Adipocyte (in vitro differentiated cells): ENCODE measurements around the gene TRIM29.

Experiments used
- DNase-seq: peaks from one replicate; pipeline ENCODE4 v3.0.0-alpha.2; 2015; ENCODE audit warnings: low read depth
- H3K27me3 ChIP-seq: replicated peaks from 2 replicates; pipeline ENCODE4 v1.7.0; 2013; ENCODE audit warnings: mild to moderate bottlenecking, low read length, moderate library complexity; ENCODE audit not compliant: control insufficient read depth, insufficient read depth
- H3K36me3 ChIP-seq: 2 replicates; pipeline ENCODE4 v1.7.0; 2013; ENCODE audit warnings: low read length, mild to moderate bottlenecking, moderate library complexity; ENCODE audit not compliant: control insufficient read depth, insufficient read depth, severe bottlenecking
- H3K4me1 ChIP-seq: 2 replicates; pipeline ENCODE4 v1.7.0; 2013; ENCODE audit warnings: mild to moderate bottlenecking, low read length, moderate library complexity; ENCODE audit not compliant: control insufficient read depth, insufficient read depth
- H3K4me3 ChIP-seq: 2 replicates; pipeline ENCODE4 v1.7.0; 2013; ENCODE audit warnings: mild to moderate bottlenecking, low read length, moderate library complexity
- H3K9ac ChIP-seq: 2 replicates; pipeline ENCODE4 v1.7.0; 2013; ENCODE audit warnings: mild to moderate bottlenecking, low read length, moderate library complexity
- H3K9me3 ChIP-seq: 2 replicates; pipeline ENCODE4 v1.7.0; 2013; ENCODE audit warnings: mild to moderate bottlenecking, low read length, moderate library complexity; ENCODE audit not compliant: control insufficient read depth

TRIM29 gene

GRCh38 chr11:120169981-120170698, 32.2 kb upstream of the TRIM29 start:
- H3K4me1 ChIP-seq, result peaks cover 9% of the 10 kb centered on the region
- H3K4me3 ChIP-seq, result no peak overlapping the region
- peaks cover under 1% of the 10 kb centered on the region for H3K9me3 ChIP-seq
- H3K9ac ChIP-seq, result no peak overlapping the region
- H3K27me3 ChIP-seq, result peaks cover 25% of the 10 kb centered on the region
- DNase-seq, result no peak
- no peaks in the 10 kb centered on the region for H3K36me3 ChIP-seq

- H3K27me3 ChIP-seq, result peaks cover 25% of the 10 kb centered on the region
- H3K4me3 ChIP-seq, result peak overlapping the region; percentile 71
- H3K36me3 ChIP-seq, result no peaks in the 10 kb centered on the region
- peak; percentile 78 for DNase-seq
- peaks cover 10% of the 10 kb centered on the region for H3K9me3 ChIP-seq
- H3K9ac ChIP-seq, result peak overlapping the region; percentile 58
- H3K4me1 ChIP-seq, result peaks cover 9% of the 10 kb centered on the region
Measured at GRCh38 chr11:120168960-120169681, 31.2 kb upstream of the TRIM29 start.

GRCh38 chr11:120168108-120168959, 30.4 kb upstream of the TRIM29 start:
- peaks cover 25% of the 10 kb centered on the region for H3K27me3 ChIP-seq
- peak overlapping the region; percentile 71 for H3K4me3 ChIP-seq
- peak overlapping the region; percentile 58 for H3K9ac ChIP-seq
- H3K4me1 ChIP-seq, result peaks cover 9% of the 10 kb centered on the region
- H3K36me3 ChIP-seq, result no peaks in the 10 kb centered on the region
- peaks cover 10% of the 10 kb centered on the region for H3K9me3 ChIP-seq
- DNase-seq, result no peak

GRCh38 chr11:120167659-120168058, 29.7 kb upstream of the TRIM29 start:
- H3K4me3 ChIP-seq, result no peak overlapping the region
- peaks cover 9% of the 10 kb centered on the region for H3K4me1 ChIP-seq
- H3K9me3 ChIP-seq, result peaks cover 10% of the 10 kb centered on the region
- no peak for DNase-seq
- H3K9ac ChIP-seq, result no peak overlapping the region
- peaks cover 25% of the 10 kb centered on the region for H3K27me3 ChIP-seq
- no peaks in the 10 kb centered on the region for H3K36me3 ChIP-seq

GRCh38 chr11:120160436-120160835, 22.5 kb upstream of the TRIM29 start:
- DNase-seq, result no peak
- Histone ChIP-seq H3K9me3 (peaks cover 53% of the 10 kb centered on the region), H3K36me3 (no peaks in the 10 kb centered on the region), H3K4me1 (no peaks in the 10 kb centered on the region), H3K4me3 (no peak overlapping the region), H3K9ac (no peak overlapping the region), H3K27me3 (peaks cover 7% of the 10 kb centered on the region)

- H3K27me3 ChIP-seq, result peaks cover 10% of the 10 kb centered on the region
- no peak for DNase-seq
- H3K4me3 ChIP-seq, result no peak overlapping the region
- H3K36me3 ChIP-seq, result no peaks in the 10 kb centered on the region
- H3K4me1 ChIP-seq, result no peaks in the 10 kb centered on the region
- no peak overlapping the region for H3K9ac ChIP-seq
- peaks cover 42% of the 10 kb centered on the region for H3K9me3 ChIP-seq
Measured at GRCh38 chr11:120153221-120153620, 15.3 kb upstream of the TRIM29 start.

GRCh38 chr11:120151536-120151935, 13.6 kb upstream of the TRIM29 start:
- no peak for DNase-seq
- Histone ChIP-seq H3K9ac (no peak overlapping the region), H3K4me1 (no peaks in the 10 kb centered on the region), H3K27me3 (peaks cover 27% of the 10 kb centered on the region), H3K36me3 (no peaks in the 10 kb centered on the region), H3K9me3 (peaks cover 27% of the 10 kb centered on the region), H3K4me3 (no peak overlapping the region)

- Histone ChIP-seq H3K4me1 (no peaks in the 10 kb centered on the region), H3K9me3 (peaks cover 9% of the 10 kb centered on the region), H3K36me3 (no peaks in the 10 kb centered on the region), H3K9ac (no peak overlapping the region), H3K27me3 (peaks cover 50% of the 10 kb centered on the region), H3K4me3 (no peak overlapping the region)
- no peak for DNase-seq
Measured at GRCh38 chr11:120149246-120149645, 11.3 kb upstream of the TRIM29 start.

- H3K36me3 ChIP-seq, result no peaks in the 10 kb centered on the region
- H3K9ac ChIP-seq, result no peak overlapping the region
- H3K9me3 ChIP-seq, result peaks cover 9% of the 10 kb centered on the region
- H3K4me3 ChIP-seq, result no peak overlapping the region
- no peaks in the 10 kb centered on the region for H3K4me1 ChIP-seq
- DNase-seq, result no peak
- peaks cover 64% of the 10 kb centered on the region for H3K27me3 ChIP-seq
Measured at GRCh38 chr11:120147950-120148270, 10.0 kb upstream of the TRIM29 start.

GRCh38 chr11:120147094-120147949, 9.4 kb upstream of the TRIM29 start:
- Histone ChIP-seq H3K36me3 (no peaks in the 10 kb centered on the region), H3K27me3 (peaks cover 66% of the 10 kb centered on the region), H3K9me3 (peaks cover 9% of the 10 kb centered on the region), H3K4me3 (no peak overlapping the region), H3K9ac (no peak overlapping the region), H3K4me1 (no peaks in the 10 kb centered on the region)
- no peak for DNase-seq
